ENCODE measurements around the gene BTBD1.

The BTBD1 gene

GRCh38 chr15:82999905-83000671 is 67.0 kb downstream of the BTBD1 start:
- no peak for DNase-seq (ENCODE audit: low spot score)
- H3K4me3 ChIP-seq (ENCODE audit: severe bottlenecking): peak overlapping the region; percentile 24

GRCh38 chr15:82999426-82999825 is 67.6 kb downstream of the BTBD1 start:
- Histone ChIP-seq H3K4me3 (ENCODE audit: severe bottlenecking) (no peak overlapping the region), H3K36me3 (ENCODE audit: low read depth) (peaks cover 4% of the 10 kb centered on the region), H3K27ac (ENCODE audit: poor library complexity, severe bottlenecking) (no peak overlapping the region), H3K4me1 (ENCODE audit: insufficient read depth, poor library complexity, severe bottlenecking) (peaks cover 2% of the 10 kb centered on the region), H3K27me3 (ENCODE audit: insufficient read depth, poor library complexity, severe bottlenecking) (no peaks in the 10 kb centered on the region), H3K9me3 (ENCODE audit: severe bottlenecking) (no peaks in the 10 kb centered on the region)
- TF ChIP-seq CTCF (IDR thresholded peaks at IDR 0.05; ENCODE audit: poor library complexity, severe bottlenecking): no peak
- ATAC-seq (ENCODE audit: low read depth): no peak
- DNase-seq (ENCODE audit: low spot score): no peak

More at GRCh38 chr15:82999905-83000671, 67.0 kb downstream of the BTBD1 start:
- TF ChIP-seq CTCF (IDR thresholded peaks at IDR 0.05; ENCODE audit: poor library complexity, severe bottlenecking): peak; percentile 97
- Histone ChIP-seq H3K9me3 (ENCODE audit: severe bottlenecking) (no peaks in the 10 kb centered on the region), H3K27me3 (ENCODE audit: insufficient read depth, poor library complexity, severe bottlenecking) (no peaks in the 10 kb centered on the region), H3K36me3 (ENCODE audit: low read depth) (peaks cover 11% of the 10 kb centered on the region), H3K27ac (ENCODE audit: poor library complexity, severe bottlenecking) (no peak overlapping the region), H3K4me1 (ENCODE audit: insufficient read depth, poor library complexity, severe bottlenecking) (peaks cover 2% of the 10 kb centered on the region)
- ATAC-seq (ENCODE audit: low read depth): peak; percentile 80

GRCh38 chr15:82995938-82996337 is 71.1 kb downstream of the BTBD1 start:
- TF ChIP-seq CTCF (IDR thresholded peaks at IDR 0.05; ENCODE audit: poor library complexity, severe bottlenecking): no peak
- ATAC-seq (ENCODE audit: low read depth) (no peak), DNase-seq (ENCODE audit: low spot score) (no peak)
- H3K36me3 ChIP-seq (ENCODE audit: low read depth): peaks cover 3% of the 10 kb centered on the region
- H3K4me1 ChIP-seq (ENCODE audit: insufficient read depth, poor library complexity, severe bottlenecking): peaks cover 2% of the 10 kb centered on the region
- H3K27me3 ChIP-seq (ENCODE audit: insufficient read depth, poor library complexity, severe bottlenecking): no peaks in the 10 kb centered on the region
- H3K4me3 ChIP-seq (ENCODE audit: severe bottlenecking): no peak overlapping the region
- no peaks in the 10 kb centered on the region for H3K9me3 ChIP-seq (ENCODE audit: severe bottlenecking)
- no peak overlapping the region for H3K27ac ChIP-seq (ENCODE audit: poor library complexity, severe bottlenecking)

- Histone ChIP-seq H3K27me3 (ENCODE audit: insufficient read depth, poor library complexity, severe bottlenecking) (no peaks in the 10 kb centered on the region), H3K36me3 (ENCODE audit: low read depth) (peaks cover 8% of the 10 kb centered on the region), H3K4me3 (ENCODE audit: severe bottlenecking) (no peak overlapping the region), H3K9me3 (ENCODE audit: severe bottlenecking) (no peaks in the 10 kb centered on the region), H3K27ac (ENCODE audit: poor library complexity, severe bottlenecking) (no peak overlapping the region), H3K4me1 (ENCODE audit: insufficient read depth, poor library complexity, severe bottlenecking) (peaks cover 1% of the 10 kb centered on the region)
- DNase-seq (ENCODE audit: low spot score) (no peak), ATAC-seq (ENCODE audit: low read depth) (no peak; the same call in 2 of the 3 replicates)
- no peak for TF ChIP-seq CTCF (IDR thresholded peaks at IDR 0.05; ENCODE audit: poor library complexity, severe bottlenecking)
Measured at GRCh38 chr15:82995076-82995475, 72.0 kb downstream of the BTBD1 start.

GRCh38 chr15:82993144-82993543 is 73.9 kb downstream of the BTBD1 start:
- DNase-seq (ENCODE audit: low spot score) (no peak), ATAC-seq (ENCODE audit: low read depth) (no peak)
- H3K4me3 ChIP-seq (ENCODE audit: severe bottlenecking): no peak overlapping the region
- no peak overlapping the region for H3K27ac ChIP-seq (ENCODE audit: poor library complexity, severe bottlenecking)
- H3K9me3 ChIP-seq (ENCODE audit: severe bottlenecking): no peaks in the 10 kb centered on the region
- no peaks in the 10 kb centered on the region for H3K4me1 ChIP-seq (ENCODE audit: insufficient read depth, poor library complexity, severe bottlenecking)
- no peak for TF ChIP-seq CTCF (IDR thresholded peaks at IDR 0.05; ENCODE audit: poor library complexity, severe bottlenecking)
- H3K36me3 ChIP-seq (ENCODE audit: low read depth): peaks cover 26% of the 10 kb centered on the region
- H3K27me3 ChIP-seq (ENCODE audit: insufficient read depth, poor library complexity, severe bottlenecking): no peaks in the 10 kb centered on the region

All from RWPE2 (cell line).